T-helper 17 cell (primary cell): ENCODE data around the gene GPALPP1. TPM values are rescaled to one million over a fixed set of nuclear protein-coding genes. Genes with fewer than 3 reads are reported as not detected.
"Not testable (repeated sequence)": the region's sequence is repeated elsewhere in the genome, so short reads cannot be mapped to it uniquely, and the experiment has no call there.

ENCODE experiments used
- ATAC-seq: fragments of 150-1000 bp; cut with Tn5 transposase; 2 replicates; pipeline ENCODE4 v1.10.0; 2021; ENCODE audit warnings: mild to moderate bottlenecking, moderate library complexity
- DNase-seq, 3 donors: peaks; one replicate each; pipeline versions ENCODE4 v3.0.0 to v3.0.0-alpha.2; 2020 to 2021
- H3K9me3 ChIP-seq: one replicate; pipeline ENCODE4 v1.7.0; 2013; ENCODE audit warnings: low read length, mild to moderate bottlenecking; ENCODE audit not compliant: control insufficient read depth, poor library complexity, severe bottlenecking
- H3K27ac Mint-ChIP-seq: one replicate; pipeline ENCODE4 v1.8.0; 2022; ENCODE audit warnings: mild to moderate bottlenecking, moderate library complexity, mixed read lengths
- H3K27me3 Mint-ChIP-seq: one replicate; pipeline ENCODE4 v1.8.0; 2022; ENCODE audit warnings: mixed read lengths
- H3K36me3 Mint-ChIP-seq: one replicate; pipeline ENCODE4 v1.8.0; 2022; ENCODE audit warnings: low read depth, mixed read lengths
- H3K4me1 Mint-ChIP-seq: one replicate; pipeline ENCODE4 v1.8.0; 2022; ENCODE audit warnings: mild to moderate bottlenecking, mixed read lengths
- H3K4me3 Mint-ChIP-seq: one replicate; pipeline ENCODE4 v1.8.0; 2022; ENCODE audit warnings: mild to moderate bottlenecking, moderate library complexity, mixed read lengths
- total RNA-seq, 4 donors: library from RNA in 2 of 4; stranded (reverse) in 2 of 4; gene quantifications; one replicate each; pipeline ENCODE4 v1.2.3 and lab custom pipeline; 2022 to 2026

Gene GPALPP1
- total RNA-seq, 2 donors from 2014 or later, result 22.7 to 25.4 TPM

- DNase-seq (no peak), ATAC-seq (no peak)
- Mint-ChIP-seq H3K27me3 (peaks cover 36% of the 10 kb centered on the region), H3K27ac (no peak overlapping the region), H3K4me3 (no peak overlapping the region), H3K4me1 (peaks cover 12% of the 10 kb centered on the region), H3K36me3 (peaks cover 4% of the 10 kb centered on the region)
- H3K9me3 ChIP-seq, result no peaks in the 10 kb centered on the region
Observed at GRCh38 chr13:45055198-45055901, 66.0 kb downstream of the GPALPP1 start.

- H3K9me3 ChIP-seq, result no peaks in the 10 kb centered on the region
- ATAC-seq, result no peak
- Mint-ChIP-seq H3K27ac (no peak overlapping the region), H3K4me3 (no peak overlapping the region), H3K36me3 (peaks cover 2% of the 10 kb centered on the region), H3K4me1 (peaks cover 7% of the 10 kb centered on the region), H3K27me3 (peaks cover 37% of the 10 kb centered on the region)
- no peak for DNase-seq
Observed at GRCh38 chr13:45055902-45056648, 66.7 kb downstream of the GPALPP1 start.

- ATAC-seq (no peak), DNase-seq (no peak)
- peaks cover 34% of the 10 kb centered on the region for H3K27me3 Mint-ChIP-seq
- H3K36me3 Mint-ChIP-seq, result no peaks in the 10 kb centered on the region
- peaks cover 2% of the 10 kb centered on the region for H3K4me1 Mint-ChIP-seq
- no peak overlapping the region for H3K27ac Mint-ChIP-seq
- H3K9me3 ChIP-seq, result no peaks in the 10 kb centered on the region
- H3K4me3 Mint-ChIP-seq, result no peak overlapping the region
Observed at GRCh38 chr13:45060062-45060461, 70.7 kb downstream of the GPALPP1 start.

GRCh38 chr13:45063261-45063860, 74.0 kb downstream of the GPALPP1 start:
- H3K4me3 Mint-ChIP-seq, result no peak overlapping the region
- H3K9me3 ChIP-seq, result no peaks in the 10 kb centered on the region
- peaks cover 50% of the 10 kb centered on the region for H3K27me3 Mint-ChIP-seq
- DNase-seq (no peak), ATAC-seq (no peak)
- H3K36me3 Mint-ChIP-seq, result no peaks in the 10 kb centered on the region
- H3K4me1 Mint-ChIP-seq, result peaks cover 2% of the 10 kb centered on the region
- H3K27ac Mint-ChIP-seq, result no peak overlapping the region

- ATAC-seq, DNase-seq, H3K36me3 Mint-ChIP-seq, H3K27ac Mint-ChIP-seq, H3K4me3 Mint-ChIP-seq, H3K9me3 ChIP-seq, H3K4me1 Mint-ChIP-seq: not testable (repeated sequence)
- peaks cover 55% of the 10 kb centered on the region for H3K27me3 Mint-ChIP-seq
Observed at GRCh38 chr13:45063889-45064288, 74.6 kb downstream of the GPALPP1 start.

GRCh38 chr13:45064889-45065288, 75.6 kb downstream of the GPALPP1 start:
- ATAC-seq (no peak), DNase-seq (no peak)
- H3K36me3 Mint-ChIP-seq, result no peaks in the 10 kb centered on the region
- H3K27ac Mint-ChIP-seq, result no peak overlapping the region
- H3K4me1 Mint-ChIP-seq, result no peaks in the 10 kb centered on the region
- no peaks in the 10 kb centered on the region for H3K9me3 ChIP-seq
- no peak overlapping the region for H3K4me3 Mint-ChIP-seq
- H3K27me3 Mint-ChIP-seq, result peaks cover 53% of the 10 kb centered on the region

GRCh38 chr13:45068036-45069001, 79.0 kb downstream of the GPALPP1 start:
- ATAC-seq, result no peak
- peaks cover 29% of the 10 kb centered on the region for H3K27me3 Mint-ChIP-seq

GRCh38 chr13:45073809-45074208, 84.5 kb downstream of the GPALPP1 start:
- Mint-ChIP-seq H3K27me3 (peaks cover 15% of the 10 kb centered on the region), H3K4me3 (no peak overlapping the region), H3K27ac (no peak overlapping the region), H3K4me1 (peaks cover 4% of the 10 kb centered on the region), H3K36me3 (peaks cover 3% of the 10 kb centered on the region)
- ATAC-seq, result no peak
- no peaks in the 10 kb centered on the region for H3K9me3 ChIP-seq
- DNase-seq, result no peak

More at GRCh38 chr13:45068036-45069001, 79.0 kb downstream of the GPALPP1 start:
- Mint-ChIP-seq H3K4me1 (no peaks in the 10 kb centered on the region), H3K27ac (no peak overlapping the region), H3K4me3 (no peak overlapping the region), H3K36me3 (peaks cover 1% of the 10 kb centered on the region)
- H3K9me3 ChIP-seq, result no peaks in the 10 kb centered on the region
- no peak for DNase-seq

GRCh38 chr13:45074721-45075120, 85.4 kb downstream of the GPALPP1 start:
- DNase-seq, result no peak
- Mint-ChIP-seq H3K27ac (no peak overlapping the region), H3K4me1 (peaks cover 4% of the 10 kb centered on the region), H3K36me3 (peaks cover 3% of the 10 kb centered on the region), H3K27me3 (peaks cover 7% of the 10 kb centered on the region), H3K4me3 (no peak overlapping the region)
- no peaks in the 10 kb centered on the region for H3K9me3 ChIP-seq
- ATAC-seq, result no peak

GRCh38 chr13:45078003-45078402, 88.7 kb downstream of the GPALPP1 start:
- H3K36me3 Mint-ChIP-seq, result peaks cover 5% of the 10 kb centered on the region
- peaks cover 10% of the 10 kb centered on the region for H3K4me1 Mint-ChIP-seq
- no peaks in the 10 kb centered on the region for H3K9me3 ChIP-seq
- DNase-seq (no peak), ATAC-seq (no peak)
- H3K27ac Mint-ChIP-seq, result no peak overlapping the region
- H3K4me3 Mint-ChIP-seq, result no peak overlapping the region
- peaks cover 11% of the 10 kb centered on the region for H3K27me3 Mint-ChIP-seq
